GM19372 (cell line): ENCODE data around the gene TMEM223.
"Not testable (repeated sequence)": the region's sequence is repeated elsewhere in the genome, so short reads cannot be mapped to it uniquely, and the experiment has no call there.

Experiments used
- ATAC-seq: cut with Tn5 transposase; IDR thresholded peaks from one replicate; pipeline ENCODE4 v1.9.1; 2021; ENCODE audit warnings: mild to moderate bottlenecking, low read depth, moderate library complexity; ENCODE audit not compliant: unreplicated experiment

Gene TMEM223

DNA sequence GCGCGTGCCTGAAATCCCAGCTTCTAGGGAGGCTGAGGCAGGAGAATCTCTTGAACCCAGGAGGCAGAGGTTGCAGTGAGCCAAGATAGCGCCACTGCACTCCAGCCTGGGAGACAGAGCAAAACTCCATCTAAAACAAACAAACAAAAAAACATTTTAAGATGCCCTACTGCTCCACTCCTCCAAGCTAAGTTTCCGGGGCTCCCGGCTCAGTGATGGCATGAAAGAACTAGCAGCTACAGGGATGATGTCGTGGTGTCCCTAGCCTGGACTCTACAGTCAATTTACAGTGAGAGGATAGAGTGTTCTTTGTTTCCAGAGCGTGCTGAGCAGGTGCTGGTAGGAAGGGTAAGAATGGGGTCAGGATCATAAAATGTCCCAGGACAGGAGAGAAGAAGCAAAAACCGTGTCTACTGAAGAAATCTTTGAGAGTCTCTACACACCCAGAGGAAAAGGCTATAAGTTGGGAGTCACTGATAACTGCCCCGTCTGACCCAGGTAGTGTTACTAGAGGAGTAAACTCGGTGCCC, 36.7 kb downstream of the TMEM223 start:
- ATAC-seq, result no peak

DNA sequence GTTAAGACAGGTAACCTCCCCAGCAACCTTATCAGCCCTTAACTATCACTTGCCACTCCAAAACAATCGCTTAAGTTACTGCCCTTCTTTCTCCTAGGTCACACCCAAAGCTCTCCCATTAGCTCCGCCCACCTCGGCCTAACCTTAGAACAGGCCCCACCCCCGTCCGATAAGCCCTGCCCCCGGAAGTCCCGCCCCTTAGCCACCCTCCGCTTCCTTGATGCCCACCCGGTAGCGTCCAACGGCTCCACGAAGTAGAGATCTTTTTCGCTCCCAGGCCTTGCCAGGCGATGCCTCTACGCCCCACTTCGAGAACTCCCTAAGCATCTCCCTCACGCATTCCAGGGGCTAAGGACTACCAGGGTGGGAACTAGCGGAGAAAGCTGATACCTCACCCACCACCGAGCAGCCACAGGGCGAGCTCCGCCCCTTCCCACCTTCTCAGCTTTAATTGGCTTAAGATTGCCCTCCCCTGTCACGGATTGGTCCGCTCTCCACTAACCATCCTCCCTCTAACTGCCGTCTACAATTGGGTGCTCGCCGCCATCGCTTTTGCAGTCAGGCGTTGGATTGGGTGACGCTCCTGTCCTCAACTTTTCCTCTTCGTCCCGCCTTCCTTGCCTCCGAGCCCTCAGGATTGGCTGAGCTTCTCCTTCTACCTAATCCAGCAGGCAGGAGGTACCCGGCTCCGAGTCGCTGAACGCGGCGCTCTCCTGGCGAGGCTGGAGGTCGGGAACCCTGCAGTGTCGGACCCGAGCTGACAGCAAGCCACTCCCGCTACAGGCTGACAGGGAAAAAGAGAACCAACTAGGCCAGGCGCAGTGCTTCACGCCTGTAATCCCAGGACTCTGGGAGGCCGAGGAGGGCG, 37.8 kb downstream of the TMEM223 start, which contains the start of gene ZBTB3:
TSS of gene ZBTB3 (minus strand) at position 425 of the 868 bp plus-strand sequence. CDS start 496 bp downstream, outside the sequence.
- ATAC-seq, result peak; percentile 97

DNA sequence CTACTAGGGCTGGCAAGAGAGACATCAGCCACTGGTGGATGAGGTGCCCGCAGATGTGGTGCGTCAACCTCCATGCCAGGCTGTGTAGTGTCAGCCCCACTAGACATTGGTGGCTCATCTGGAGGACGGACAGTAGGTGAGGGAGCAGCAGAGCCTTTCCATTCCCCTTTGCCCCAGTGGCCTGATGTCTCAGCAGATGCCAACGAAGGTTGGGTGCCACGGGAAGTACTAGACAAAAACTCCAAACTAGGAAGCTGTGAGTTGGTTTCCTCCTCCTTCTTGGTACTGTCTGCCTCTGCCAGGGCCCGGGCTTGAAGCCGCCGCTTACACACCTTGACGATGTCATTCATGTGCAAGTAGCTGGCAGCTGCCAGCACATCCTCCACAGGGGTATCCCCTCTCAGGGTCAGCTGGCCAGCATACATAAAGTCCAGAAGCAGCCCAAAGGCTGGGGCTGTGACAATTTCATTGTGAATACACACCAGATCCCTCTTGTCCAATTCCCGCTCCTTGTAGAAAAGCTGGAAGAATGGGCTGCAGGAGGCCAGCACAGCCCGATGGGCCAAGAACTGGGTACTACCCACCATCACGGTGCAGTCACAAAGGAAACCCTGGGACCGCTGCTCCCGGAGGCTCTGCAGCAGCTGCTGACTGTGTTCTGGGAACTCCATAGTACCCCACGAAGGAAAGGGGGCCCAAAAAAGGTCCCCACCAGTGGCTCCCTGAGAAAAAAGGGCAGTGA, 38.6 kb downstream of the TMEM223 start:
- ATAC-seq, result no peak

DNA sequence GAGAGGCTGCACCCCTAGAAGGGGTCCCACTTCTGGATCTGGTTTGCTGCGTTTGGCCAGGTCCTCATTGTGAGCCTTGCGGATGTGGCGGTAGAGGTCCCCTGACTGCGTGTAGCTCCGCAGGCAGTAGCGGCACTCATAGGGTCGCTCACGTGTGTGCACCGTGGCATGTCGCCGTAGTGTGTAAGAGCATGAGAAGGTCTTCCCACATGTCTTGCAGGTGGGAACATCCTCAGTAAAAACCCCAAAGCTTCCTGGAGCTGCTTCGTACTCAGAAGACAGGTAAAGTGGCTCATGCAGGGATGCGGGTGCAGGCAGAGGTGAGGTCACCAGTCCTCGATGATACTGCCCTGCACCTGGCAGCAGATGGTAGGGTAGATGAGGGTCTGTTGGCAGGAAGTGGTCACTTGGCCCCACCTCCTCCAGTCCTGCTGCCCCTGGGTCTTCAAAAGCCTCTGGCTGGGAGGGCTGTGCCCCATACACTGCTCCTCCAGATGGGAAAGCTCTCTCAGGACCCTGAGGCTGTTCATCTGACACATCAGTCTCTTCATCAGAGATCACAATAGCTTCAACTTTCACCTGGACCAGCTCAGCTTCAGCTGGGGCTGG, 39.5 kb downstream of the TMEM223 start:
- no peak for ATAC-seq

DNA sequence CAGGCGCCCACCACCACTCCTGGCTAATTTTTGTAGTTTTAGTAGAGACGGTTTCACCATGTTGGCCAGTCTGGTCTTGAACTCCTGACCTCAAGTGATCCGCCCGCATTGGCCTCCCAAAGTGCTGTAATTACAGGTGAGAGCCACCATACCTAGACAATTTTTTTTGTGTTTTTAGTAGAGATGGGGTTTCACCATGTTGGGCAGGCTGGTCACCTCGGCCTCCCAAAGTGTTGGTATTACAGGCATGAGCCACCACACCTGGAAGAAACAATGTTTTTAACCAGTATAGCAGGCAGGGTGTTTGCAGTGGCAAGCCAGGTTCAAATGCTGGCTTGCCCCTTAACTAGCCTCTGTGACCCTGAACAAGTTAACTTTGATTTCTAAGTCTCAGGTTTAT, 41.9 kb downstream of the TMEM223 start:
- not testable (repeated sequence) for ATAC-seq

DNA sequence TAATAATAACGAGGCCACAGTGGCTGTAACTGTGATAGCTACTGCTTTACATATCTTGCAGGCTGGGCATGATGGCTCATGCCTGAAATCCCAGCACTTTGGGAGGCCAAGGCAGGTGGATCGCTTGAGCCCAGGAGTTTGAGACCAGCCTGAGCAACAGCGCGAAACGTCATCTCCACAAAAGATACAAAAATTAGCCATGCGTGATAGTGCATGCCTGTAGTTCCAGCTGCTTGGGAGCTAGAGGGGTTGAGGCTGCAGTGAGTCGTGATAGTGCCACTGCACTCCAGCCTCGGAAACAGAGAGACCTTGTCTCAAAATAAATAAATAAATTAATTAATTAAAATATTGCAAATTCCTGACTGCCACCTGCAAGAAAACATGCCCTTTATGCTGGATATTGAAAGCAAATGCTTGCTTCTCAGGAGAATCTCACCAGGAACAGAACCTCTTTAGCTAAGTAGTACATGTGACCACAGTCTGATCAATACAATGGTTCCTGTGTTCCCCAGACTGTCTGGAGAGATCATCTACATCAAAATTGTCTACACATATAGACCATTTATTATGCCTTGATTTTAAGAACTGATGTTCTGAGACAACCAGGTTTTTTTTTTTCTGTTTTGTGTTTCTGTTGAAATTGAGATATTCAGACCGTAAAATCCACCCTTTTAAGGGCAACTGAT, 44.2 kb downstream of the TMEM223 start:
- no peak for ATAC-seq
